ENCODE results near the gene ITPKC. TPM values are rescaled to one million over a fixed set of nuclear protein-coding genes. Genes with fewer than 3 reads are reported as not detected.

The ITPKC gene
- total and polyA plus RNA-seq, 10 of the 15 experiments (the other 5 are each of a cell fraction or from before 2014, with no cell fraction given), result 0.03 to 6.4 (median 3.5) TPM

DNA sequence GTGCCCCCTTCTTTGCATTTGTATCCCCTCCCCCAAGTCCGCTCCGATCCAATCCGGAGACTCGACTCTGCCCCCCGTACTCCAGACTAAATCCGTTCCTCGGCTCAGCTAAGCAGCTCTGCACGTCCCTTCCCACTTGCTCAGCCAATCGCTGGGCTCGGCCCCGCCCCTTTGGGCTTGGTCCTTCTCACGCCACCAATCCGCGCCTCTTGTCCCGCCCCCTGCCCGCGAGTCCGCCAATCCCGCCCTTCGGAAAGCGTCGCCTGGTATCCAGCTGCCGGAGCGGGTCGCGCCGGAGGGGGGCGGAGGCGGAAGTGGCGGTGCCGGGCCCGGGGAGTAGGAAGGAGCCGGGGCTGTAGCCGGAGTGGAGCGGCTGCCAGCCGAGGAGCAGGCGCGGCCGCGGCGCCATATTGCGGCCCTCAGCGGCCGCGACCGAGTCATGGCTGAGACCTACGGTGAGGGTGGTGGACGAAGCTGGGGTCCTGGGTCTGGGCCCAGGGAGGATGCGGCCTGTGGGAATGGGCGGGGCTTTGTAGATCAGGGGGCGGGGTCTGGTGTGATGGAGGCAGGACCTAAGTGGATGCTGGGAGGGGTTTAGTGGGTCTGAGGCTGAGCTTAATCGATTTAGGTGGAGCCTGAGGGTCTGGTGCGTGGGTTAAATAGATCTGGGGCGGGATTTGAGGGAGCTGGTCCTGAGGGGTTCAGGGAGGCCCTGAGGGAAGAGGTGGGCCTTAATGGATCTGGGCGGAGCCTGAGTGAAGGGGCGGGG, 61.2 kb downstream of the ITPKC start, which contains the start of gene RAB4B (continued):
- TF ChIP-seq YBX1 (IDR thresholded peaks at IDR 0.05) (no peak), GABPA (IDR thresholded peaks at IDR 0.05; ENCODE audit: low read depth) (peak; percentile 51; the same call in 1 of the 2 replicates), TBL1XR1 (IDR thresholded peaks at IDR 0.05; ENCODE audit: low read depth, low read length) (no peak), HDAC2 (IDR thresholded peaks at IDR 0.05) (no peak), SREBF2 (IDR thresholded peaks at IDR 0.05; ENCODE audit: low read length) (peak; percentile 49; the same call in 1 of the 2 replicates), EED (IDR thresholded peaks at IDR 0.05; ENCODE audit: low read depth) (no peak), NR2C2 (IDR thresholded peaks at IDR 0.05; ENCODE audit: borderline replicate concordance, control insufficient read depth, insufficient read length, low read depth) (no peak), SIX5 (IDR thresholded peaks at IDR 0.05; ENCODE audit: low read depth, low read length, severe bottlenecking) (no peak), PML (IDR thresholded peaks at IDR 0.05; ENCODE audit: low read length) (no peak), POU2F2 (IDR thresholded peaks at IDR 0.05; ENCODE audit: borderline replicate concordance, low read depth, low read length) (peak; percentile 82; the same call in 1 of the 3 replicates), POLR2AphosphoS2 (IDR thresholded peaks at IDR 0.05; ENCODE audit: low read depth, low read length) (peak; percentile 50; the same call in 1 of the 2 replicates), SUPT20H (IDR thresholded peaks at IDR 0.05; ENCODE audit: borderline replicate concordance, control insufficient read depth, low read depth, low read length) (no peak), EGR1 (IDR thresholded peaks at IDR 0.05; ENCODE audit: borderline replicate concordance in 1 of 2, low read depth in 2 of 2, low read length in 2 of 2) (peak in 1 of 2 experiments; percentile 56; a peak in 2 of 3 replicates), BRCA1 (IDR thresholded peaks at IDR 0.05; ENCODE audit: low read depth, low read length) (0 out of 2 replicates have a peak, but pooled peaks have one; percentile 3), MYB (IDR thresholded peaks at IDR 0.05; ENCODE audit: borderline replicate concordance, low read depth, low read length) (no peak), ZSCAN29 (IDR thresholded peaks at IDR 0.05) (no peak), SMAD1 (IDR thresholded peaks at IDR 0.05; ENCODE audit: low read depth, partially characterized antibody) (no peak), BHLHE40 (IDR thresholded peaks at IDR 0.05; ENCODE audit: borderline replicate concordance in 1 of 2, low read depth in 2 of 2, low read length in 1 of 2) (peak; percentile 8 to 68; a peak in 1 of 4 replicates)
- TF ChIP-seq, protein P1, sequence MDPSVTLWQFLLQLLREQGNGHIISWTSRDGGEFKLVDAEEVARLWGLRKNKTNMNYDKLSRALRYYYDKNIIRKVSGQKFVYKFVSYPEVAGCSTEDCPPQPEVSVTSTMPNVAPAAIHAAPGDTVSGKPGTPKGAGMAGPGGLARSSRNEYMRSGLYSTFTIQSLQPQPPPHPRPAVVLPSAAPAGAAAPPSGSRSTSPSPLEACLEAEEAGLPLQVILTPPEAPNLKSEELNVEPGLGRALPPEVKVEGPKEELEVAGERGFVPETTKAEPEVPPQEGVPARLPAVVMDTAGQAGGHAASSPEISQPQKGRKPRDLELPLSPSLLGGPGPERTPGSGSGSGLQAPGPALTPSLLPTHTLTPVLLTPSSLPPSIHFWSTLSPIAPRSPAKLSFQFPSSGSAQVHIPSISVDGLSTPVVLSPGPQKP (IDR thresholded peaks at IDR 0.05; ENCODE audit: low read depth, low read length), result no peak; the same call in 1 of the 2 replicates
- TF ChIP-seq, protein P2, sequence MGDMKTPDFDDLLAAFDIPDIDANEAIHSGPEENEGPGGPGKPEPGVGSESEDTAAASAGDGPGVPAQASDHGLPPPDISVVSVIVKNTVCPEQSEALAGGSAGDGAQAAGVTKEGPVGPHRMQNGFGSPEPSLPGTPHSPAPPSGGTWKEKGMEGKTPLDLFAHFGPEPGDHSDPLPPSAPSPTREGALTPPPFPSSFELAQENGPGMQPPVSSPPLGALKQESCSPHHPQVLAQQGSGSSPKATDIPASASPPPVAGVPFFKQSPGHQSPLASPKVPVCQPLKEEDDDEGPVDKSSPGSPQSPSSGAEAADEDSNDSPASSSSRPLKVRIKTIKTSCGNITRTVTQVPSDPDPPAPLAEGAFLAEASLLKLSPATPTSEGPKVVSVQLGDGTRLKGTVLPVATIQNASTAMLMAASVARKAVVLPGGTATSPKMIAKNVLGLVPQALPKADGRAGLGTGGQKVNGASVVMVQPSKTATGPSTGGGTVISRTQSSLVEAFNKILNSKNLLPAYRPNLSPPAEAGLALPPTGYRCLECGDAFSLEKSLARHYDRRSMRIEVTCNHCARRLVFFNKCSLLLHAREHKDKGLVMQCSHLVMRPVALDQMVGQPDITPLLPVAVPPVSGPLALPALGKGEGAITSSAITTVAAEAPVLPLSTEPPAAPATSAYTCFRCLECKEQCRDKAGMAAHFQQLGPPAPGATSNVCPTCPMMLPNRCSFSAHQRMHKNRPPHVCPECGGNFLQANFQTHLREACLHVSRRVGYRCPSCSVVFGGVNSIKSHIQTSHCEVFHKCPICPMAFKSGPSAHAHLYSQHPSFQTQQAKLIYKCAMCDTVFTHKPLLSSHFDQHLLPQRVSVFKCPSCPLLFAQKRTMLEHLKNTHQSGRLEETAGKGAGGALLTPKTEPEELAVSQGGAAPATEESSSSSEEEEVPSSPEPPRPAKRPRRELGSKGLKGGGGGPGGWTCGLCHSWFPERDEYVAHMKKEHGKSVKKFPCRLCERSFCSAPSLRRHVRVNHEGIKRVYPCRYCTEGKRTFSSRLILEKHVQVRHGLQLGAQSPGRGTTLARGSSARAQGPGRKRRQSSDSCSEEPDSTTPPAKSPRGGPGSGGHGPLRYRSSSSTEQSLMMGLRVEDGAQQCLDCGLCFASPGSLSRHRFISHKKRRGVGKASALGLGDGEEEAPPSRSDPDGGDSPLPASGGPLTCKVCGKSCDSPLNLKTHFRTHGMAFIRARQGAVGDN (IDR thresholded peaks at IDR 0.05), result no peak
- TF ChIP-seq, protein P3, sequence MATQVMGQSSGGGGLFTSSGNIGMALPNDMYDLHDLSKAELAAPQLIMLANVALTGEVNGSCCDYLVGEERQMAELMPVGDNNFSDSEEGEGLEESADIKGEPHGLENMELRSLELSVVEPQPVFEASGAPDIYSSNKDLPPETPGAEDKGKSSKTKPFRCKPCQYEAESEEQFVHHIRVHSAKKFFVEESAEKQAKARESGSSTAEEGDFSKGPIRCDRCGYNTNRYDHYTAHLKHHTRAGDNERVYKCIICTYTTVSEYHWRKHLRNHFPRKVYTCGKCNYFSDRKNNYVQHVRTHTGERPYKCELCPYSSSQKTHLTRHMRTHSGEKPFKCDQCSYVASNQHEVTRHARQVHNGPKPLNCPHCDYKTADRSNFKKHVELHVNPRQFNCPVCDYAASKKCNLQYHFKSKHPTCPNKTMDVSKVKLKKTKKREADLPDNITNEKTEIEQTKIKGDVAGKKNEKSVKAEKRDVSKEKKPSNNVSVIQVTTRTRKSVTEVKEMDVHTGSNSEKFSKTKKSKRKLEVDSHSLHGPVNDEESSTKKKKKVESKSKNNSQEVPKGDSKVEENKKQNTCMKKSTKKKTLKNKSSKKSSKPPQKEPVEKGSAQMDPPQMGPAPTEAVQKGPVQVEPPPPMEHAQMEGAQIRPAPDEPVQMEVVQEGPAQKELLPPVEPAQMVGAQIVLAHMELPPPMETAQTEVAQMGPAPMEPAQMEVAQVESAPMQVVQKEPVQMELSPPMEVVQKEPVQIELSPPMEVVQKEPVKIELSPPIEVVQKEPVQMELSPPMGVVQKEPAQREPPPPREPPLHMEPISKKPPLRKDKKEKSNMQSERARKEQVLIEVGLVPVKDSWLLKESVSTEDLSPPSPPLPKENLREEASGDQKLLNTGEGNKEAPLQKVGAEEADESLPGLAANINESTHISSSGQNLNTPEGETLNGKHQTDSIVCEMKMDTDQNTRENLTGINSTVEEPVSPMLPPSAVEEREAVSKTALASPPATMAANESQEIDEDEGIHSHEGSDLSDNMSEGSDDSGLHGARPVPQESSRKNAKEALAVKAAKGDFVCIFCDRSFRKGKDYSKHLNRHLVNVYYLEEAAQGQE (IDR thresholded peaks at IDR 0.05; ENCODE audit: low read depth, low read length), result no peak

All from GM12878 (cell line).